IPS-20b (cell line): ENCODE measurements around the gene ZDHHC14.

Source experiments
- H3K27ac ChIP-seq: one replicate; pipeline ENCODE4 v1.5.1; 2013; ENCODE audit warnings: low read length
- H3K27me3 ChIP-seq: 2 replicates; pipeline ENCODE4 v1.6.1; 2013; ENCODE audit warnings: mild to moderate bottlenecking, low read length, inconsistent platforms; ENCODE audit not compliant: insufficient read depth
- H3K36me3 ChIP-seq: 2 replicates; pipeline ENCODE4 v1.6.1; 2013; ENCODE audit warnings: low read depth, mild to moderate bottlenecking, inconsistent platforms, low read length, moderate library complexity; ENCODE audit not compliant: insufficient read depth
- H3K4me1 ChIP-seq: 2 replicates; pipeline ENCODE4 v1.6.1; 2013; ENCODE audit warnings: mild to moderate bottlenecking, control low read depth, inconsistent platforms, low read length, moderate library complexity; ENCODE audit not compliant: insufficient read depth
- H3K4me3 ChIP-seq: 2 replicates; pipeline ENCODE4 v1.5.1; 2013; ENCODE audit warnings: mild to moderate bottlenecking, low read length, inconsistent platforms
- H3K9ac ChIP-seq: 2 replicates; pipeline ENCODE4 v1.6.1; 2013; ENCODE audit warnings: low read depth, mild to moderate bottlenecking, inconsistent platforms, low read length, moderate library complexity
- H3K9me3 ChIP-seq: 2 replicates; pipeline ENCODE4 v1.6.1; 2013; ENCODE audit warnings: mild to moderate bottlenecking, low read depth, low read length, inconsistent platforms; ENCODE audit not compliant: insufficient read depth

The ZDHHC14 gene

GRCh38 chr6:157669747-157670216 is 288.8 kb downstream of the ZDHHC14 start:
- Histone ChIP-seq H3K9me3 (no peaks in the 10 kb centered on the region), H3K27me3 (no peaks in the 10 kb centered on the region), H3K27ac (no peak overlapping the region), H3K4me1 (peaks cover 10% of the 10 kb centered on the region; the same call in 1 of the 2 replicates), H3K9ac (no peak overlapping the region), H3K36me3 (no peaks in the 10 kb centered on the region), H3K4me3 (no peak overlapping the region)

GRCh38 chr6:157670466-157671186 is 289.6 kb downstream of the ZDHHC14 start:
- no peak overlapping the region for H3K27ac ChIP-seq
- H3K9me3 ChIP-seq: no peaks in the 10 kb centered on the region
- no peak overlapping the region for H3K9ac ChIP-seq
- H3K4me3 ChIP-seq: no peak overlapping the region
- H3K36me3 ChIP-seq: no peaks in the 10 kb centered on the region
- peaks cover 10% of the 10 kb centered on the region; the same call in 1 of the 2 replicates for H3K4me1 ChIP-seq
- H3K27me3 ChIP-seq: no peaks in the 10 kb centered on the region

DNA sequence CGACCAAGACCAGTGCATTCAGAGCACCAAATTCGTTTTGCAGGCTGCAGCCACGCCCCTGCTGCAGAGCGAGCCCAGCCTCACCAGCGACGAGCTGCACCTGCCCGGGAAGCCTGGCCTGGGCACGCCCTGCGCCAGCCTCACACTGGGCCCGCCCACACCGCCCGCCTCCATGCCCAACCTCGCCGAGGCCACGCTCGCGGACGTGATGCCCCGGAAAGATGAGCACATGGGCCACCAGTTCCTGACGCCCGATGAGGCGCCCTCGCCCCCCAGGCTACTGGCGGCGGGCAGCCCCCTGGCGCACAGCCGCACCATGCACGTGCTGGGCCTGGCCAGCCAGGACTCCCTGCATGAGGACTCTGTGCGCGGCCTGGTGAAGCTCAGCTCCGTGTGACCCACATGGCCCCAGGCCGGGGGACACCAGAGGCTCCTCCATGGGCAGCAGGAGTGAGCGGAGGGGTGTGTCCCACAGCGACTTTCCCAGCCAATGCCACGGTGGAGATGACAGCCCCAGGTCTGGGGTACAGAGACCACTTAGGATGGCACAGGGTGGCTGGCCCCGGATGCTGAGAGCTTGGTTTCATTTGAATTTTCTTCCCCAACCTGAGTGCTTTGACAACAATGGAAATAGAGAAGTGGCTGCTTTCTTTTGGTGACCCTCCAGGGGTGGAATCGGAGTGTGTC is 291.9 kb downstream of the ZDHHC14 start:
- no peaks in the 10 kb centered on the region for H3K36me3 ChIP-seq
- H3K4me3 ChIP-seq: no peak overlapping the region
- no peak overlapping the region for H3K27ac ChIP-seq
- H3K9ac ChIP-seq: no peak overlapping the region
- no peaks in the 10 kb centered on the region for H3K9me3 ChIP-seq
- peaks cover 9% of the 10 kb centered on the region; the same call in 1 of the 2 replicates for H3K4me1 ChIP-seq
- H3K27me3 ChIP-seq: no peaks in the 10 kb centered on the region

DNA sequence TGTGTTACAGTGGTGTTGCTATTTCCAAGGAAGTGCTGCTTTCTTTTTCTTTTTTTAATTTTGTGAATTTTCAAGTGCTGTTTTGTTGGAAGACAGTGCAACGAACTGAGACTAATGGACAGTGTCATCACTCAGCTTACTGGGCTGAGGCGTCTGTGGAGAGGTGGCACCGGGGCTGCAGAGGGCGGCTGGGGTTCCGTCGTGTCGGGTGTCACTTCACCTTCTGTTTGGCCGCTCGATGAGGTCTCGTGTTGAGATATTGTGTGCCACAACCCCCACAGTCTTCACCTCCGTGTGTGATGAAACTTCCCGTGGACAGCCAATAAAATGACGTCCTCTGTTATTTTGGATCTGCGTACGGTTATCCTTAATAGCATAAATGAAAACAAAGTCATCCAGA is 292.6 kb downstream of the ZDHHC14 start:
- Histone ChIP-seq H3K36me3 (no peaks in the 10 kb centered on the region), H3K4me3 (no peak overlapping the region), H3K9me3 (no peaks in the 10 kb centered on the region), H3K4me1 (peaks cover 7% of the 10 kb centered on the region; the same call in 1 of the 2 replicates), H3K27me3 (no peaks in the 10 kb centered on the region), H3K27ac (no peak overlapping the region), H3K9ac (no peak overlapping the region)

DNA sequence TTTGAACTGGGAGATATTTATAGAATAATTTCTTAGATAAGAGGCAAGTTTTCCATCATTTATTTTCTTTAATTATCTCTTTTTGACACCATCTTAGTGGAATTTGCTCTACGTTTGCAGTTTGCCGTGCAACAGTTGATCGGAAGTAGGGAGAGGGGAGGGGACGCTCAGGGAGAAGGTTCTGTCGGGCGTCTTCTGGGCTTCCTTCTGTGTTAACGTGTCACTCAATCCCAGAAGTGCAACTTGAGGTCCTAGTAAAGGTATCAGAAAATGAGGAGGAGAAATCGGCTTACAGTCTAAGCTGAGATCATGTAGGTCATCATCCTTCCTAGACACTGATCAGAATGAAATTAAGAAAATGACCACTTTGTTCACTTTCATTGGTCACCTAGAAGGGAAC is 293.1 kb downstream of the ZDHHC14 start:
- no peak overlapping the region for H3K9ac ChIP-seq
- H3K4me1 ChIP-seq: peaks cover 7% of the 10 kb centered on the region; the same call in 1 of the 2 replicates
- no peak overlapping the region for H3K4me3 ChIP-seq

DNA sequence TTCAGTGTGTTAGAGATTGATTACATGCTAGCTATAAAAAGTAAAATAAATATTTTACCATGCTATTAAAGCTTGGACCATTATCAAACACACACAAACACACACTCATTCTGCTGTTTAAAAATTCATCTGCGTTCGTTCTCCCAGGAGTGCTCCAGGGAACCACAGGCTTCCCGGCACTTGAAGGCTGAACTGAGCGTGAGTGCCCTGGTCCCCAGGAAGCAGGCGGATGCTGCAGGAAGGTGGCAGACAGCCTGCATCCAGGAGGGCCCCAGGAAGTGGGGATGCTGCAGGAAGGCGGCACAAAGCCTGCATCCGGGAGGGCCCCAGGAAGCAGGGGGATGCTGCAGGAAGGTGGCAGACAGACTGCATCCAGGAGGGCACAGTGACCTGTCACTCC is 294.8 kb downstream of the ZDHHC14 start:
- Histone ChIP-seq H3K4me3 (no peak overlapping the region), H3K36me3 (no peaks in the 10 kb centered on the region), H3K27me3 (no peaks in the 10 kb centered on the region), H3K4me1 (peaks cover under 1% of the 10 kb centered on the region; the same call in 1 of the 2 replicates), H3K9ac (no peak overlapping the region), H3K27ac (no peak overlapping the region), H3K9me3 (no peaks in the 10 kb centered on the region)

More for the DNA sequence above, 293.1 kb downstream of the ZDHHC14 start:
- H3K27me3 ChIP-seq: no peaks in the 10 kb centered on the region
- H3K27ac ChIP-seq: no peak overlapping the region
- no peaks in the 10 kb centered on the region for H3K9me3 ChIP-seq
- H3K36me3 ChIP-seq: no peaks in the 10 kb centered on the region

DNA sequence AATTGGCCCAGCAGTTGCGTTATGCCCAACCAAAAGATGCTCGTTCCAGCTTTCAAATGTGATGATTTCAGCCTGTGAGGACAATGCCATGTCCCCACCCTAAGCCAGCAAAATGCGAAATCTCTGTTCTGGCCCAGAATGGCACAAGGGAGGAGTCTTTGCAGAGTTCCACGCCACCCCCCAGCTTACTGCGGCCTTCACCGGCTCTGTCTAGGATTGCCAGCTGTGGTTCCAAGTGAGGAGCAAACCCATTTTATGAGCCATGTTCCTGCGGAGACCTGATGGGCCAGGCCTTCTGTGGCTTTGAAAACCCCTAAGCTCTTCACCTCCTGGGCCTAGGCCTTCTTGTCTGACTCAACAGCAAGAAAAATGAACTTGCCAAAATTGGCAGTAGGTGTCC is 295.3 kb downstream of the ZDHHC14 start:
- Histone ChIP-seq H3K9me3 (no peaks in the 10 kb centered on the region), H3K4me3 (no peak overlapping the region), H3K9ac (no peak overlapping the region)

DNA sequence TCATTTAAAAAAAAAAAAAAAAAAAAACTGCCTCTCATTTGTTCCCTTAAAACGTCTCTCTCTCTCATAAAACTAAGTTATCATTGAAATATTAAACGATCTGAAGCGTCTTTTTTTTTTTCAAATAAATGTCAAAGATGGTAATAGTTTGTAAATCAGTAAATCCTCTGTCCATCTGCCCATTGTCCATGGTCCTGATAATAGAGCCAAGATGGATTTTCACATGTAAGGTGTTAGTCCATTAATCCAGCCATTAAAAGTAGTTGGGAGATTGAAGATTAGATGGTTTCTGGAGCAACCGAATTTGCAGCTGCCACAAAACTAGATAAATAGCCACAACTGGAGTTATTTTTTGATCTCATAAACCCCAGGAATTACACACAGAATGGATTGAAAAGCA is 296.2 kb downstream of the ZDHHC14 start:
- no peaks in the 10 kb centered on the region for H3K4me1 ChIP-seq
- no peak overlapping the region for H3K27ac ChIP-seq
- no peak overlapping the region for H3K9ac ChIP-seq
- H3K4me3 ChIP-seq: no peak overlapping the region
- H3K36me3 ChIP-seq: no peaks in the 10 kb centered on the region
- H3K9me3 ChIP-seq: no peaks in the 10 kb centered on the region
- no peaks in the 10 kb centered on the region for H3K27me3 ChIP-seq

More for the DNA sequence above, 295.3 kb downstream of the ZDHHC14 start:
- H3K27ac ChIP-seq: no peak overlapping the region
- no peaks in the 10 kb centered on the region for H3K27me3 ChIP-seq
- no peaks in the 10 kb centered on the region for H3K4me1 ChIP-seq
- H3K36me3 ChIP-seq: no peaks in the 10 kb centered on the region

DNA sequence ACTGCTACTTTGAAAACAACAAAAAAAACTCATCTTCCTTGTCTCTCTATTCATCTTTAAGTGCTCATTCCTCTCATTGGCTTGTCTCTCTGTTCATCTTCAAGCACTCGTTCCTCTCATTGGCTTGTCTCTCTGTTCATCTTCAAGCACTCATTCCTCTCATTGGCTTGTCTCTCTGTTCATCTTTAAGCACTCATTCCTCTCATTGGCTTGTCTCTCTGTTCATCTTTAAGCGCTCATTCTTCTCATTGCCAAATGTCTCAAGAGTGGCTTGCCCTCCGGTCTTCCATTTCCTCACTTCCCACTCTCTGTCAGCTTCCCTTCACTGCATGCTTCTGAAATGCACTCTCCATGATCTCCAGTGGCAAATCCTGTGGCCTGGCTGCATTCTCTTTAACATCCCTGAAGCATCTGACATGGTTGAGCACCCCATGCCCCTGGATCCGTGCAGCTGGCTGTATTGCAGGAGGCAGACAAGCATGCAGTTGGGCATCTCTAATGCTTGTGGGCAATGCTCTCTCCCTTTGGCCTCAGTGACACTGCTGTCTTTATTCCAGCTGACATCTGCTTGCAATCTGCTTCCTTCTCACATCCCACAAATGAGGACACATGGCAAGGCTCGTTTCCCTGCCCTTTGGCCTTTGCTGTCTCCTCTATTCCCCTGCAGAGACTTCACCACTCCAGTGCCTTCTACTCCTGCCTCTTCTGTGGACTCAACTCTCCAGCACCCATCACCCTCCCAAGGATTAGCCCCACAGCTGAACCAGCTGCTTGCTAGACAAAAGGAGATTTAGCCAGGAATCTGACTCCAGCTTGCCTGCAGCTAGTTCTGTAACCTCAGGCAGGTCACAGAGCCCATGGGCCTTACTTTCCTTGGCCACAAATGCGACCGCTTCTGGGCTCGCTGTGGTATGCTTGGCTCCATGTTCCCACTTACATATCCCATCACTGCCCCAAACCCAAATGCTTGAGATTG is 298.9 kb downstream of the ZDHHC14 start:
- H3K4me3 ChIP-seq: no peak overlapping the region
- H3K9me3 ChIP-seq: no peaks in the 10 kb centered on the region
- H3K4me1 ChIP-seq: no peaks in the 10 kb centered on the region
- H3K36me3 ChIP-seq: no peaks in the 10 kb centered on the region
- no peaks in the 10 kb centered on the region for H3K27me3 ChIP-seq
- no peak overlapping the region for H3K9ac ChIP-seq
- no peak overlapping the region for H3K27ac ChIP-seq

- Histone ChIP-seq H3K9me3 (no peaks in the 10 kb centered on the region), H3K27ac (no peak overlapping the region), H3K4me3 (no peak overlapping the region), H3K36me3 (no peaks in the 10 kb centered on the region), H3K4me1 (no peaks in the 10 kb centered on the region), H3K9ac (no peak overlapping the region), H3K27me3 (no peaks in the 10 kb centered on the region)
Observed at GRCh38 chr6:157681041-157681650, 300.2 kb downstream of the ZDHHC14 start.

DNA sequence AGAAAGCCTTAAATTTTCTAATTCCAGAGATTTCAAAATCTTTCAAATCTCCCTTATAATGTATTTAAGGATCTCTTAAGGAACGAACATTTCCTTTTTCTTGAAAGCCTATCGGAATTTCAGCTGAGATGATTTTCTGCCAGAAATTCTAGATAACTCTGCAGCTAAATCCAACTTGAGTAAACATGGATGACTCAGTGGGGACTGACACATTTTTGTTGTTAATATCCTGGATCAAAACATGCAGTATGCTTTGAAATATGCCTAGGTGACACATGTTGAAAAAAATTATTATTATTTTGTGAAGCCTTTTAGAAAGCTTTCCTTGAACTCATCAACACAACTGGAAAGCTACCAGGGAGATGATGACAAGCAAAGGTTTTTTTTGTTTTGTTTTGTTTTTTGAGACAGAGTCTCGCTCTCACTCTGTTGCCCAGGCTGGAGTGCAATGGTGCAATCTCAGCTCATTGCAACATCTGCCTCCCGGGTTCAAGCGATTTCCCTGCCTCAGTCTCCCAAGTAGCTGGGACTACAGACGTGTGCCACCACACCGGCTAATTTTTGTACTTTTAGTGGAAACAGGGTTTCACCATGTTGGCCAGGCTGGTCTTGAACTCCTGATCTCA is 302.0 kb downstream of the ZDHHC14 start:
- no peaks in the 10 kb centered on the region for H3K27me3 ChIP-seq
- no peak overlapping the region for H3K27ac ChIP-seq
- H3K4me3 ChIP-seq: no peak overlapping the region
- H3K9me3 ChIP-seq: no peaks in the 10 kb centered on the region
- H3K36me3 ChIP-seq: no peaks in the 10 kb centered on the region
- no peak overlapping the region for H3K9ac ChIP-seq
- no peaks in the 10 kb centered on the region for H3K4me1 ChIP-seq
